GM21515 (cell line): Measurements from ENCODE around the gene ZNF221.
"Not testable (repeated sequence)": the region's sequence is repeated elsewhere in the genome, so short reads cannot be mapped to it uniquely, and the experiment has no call there.

Experiments
- ATAC-seq: cut with Tn5 transposase; IDR thresholded peaks from one replicate; pipeline ENCODE4 v1.9.1; 2021; ENCODE audit not compliant: unreplicated experiment

ZNF221 gene

GRCh38 chr19:43950834-43951645 is at the start of gene ZNF221:
TSS of gene ZNF221 (plus strand) at chr19:43951228. CDS start at chr19:43962727, 11,499 bp downstream.
- peak; percentile 93 for ATAC-seq

DNA sequence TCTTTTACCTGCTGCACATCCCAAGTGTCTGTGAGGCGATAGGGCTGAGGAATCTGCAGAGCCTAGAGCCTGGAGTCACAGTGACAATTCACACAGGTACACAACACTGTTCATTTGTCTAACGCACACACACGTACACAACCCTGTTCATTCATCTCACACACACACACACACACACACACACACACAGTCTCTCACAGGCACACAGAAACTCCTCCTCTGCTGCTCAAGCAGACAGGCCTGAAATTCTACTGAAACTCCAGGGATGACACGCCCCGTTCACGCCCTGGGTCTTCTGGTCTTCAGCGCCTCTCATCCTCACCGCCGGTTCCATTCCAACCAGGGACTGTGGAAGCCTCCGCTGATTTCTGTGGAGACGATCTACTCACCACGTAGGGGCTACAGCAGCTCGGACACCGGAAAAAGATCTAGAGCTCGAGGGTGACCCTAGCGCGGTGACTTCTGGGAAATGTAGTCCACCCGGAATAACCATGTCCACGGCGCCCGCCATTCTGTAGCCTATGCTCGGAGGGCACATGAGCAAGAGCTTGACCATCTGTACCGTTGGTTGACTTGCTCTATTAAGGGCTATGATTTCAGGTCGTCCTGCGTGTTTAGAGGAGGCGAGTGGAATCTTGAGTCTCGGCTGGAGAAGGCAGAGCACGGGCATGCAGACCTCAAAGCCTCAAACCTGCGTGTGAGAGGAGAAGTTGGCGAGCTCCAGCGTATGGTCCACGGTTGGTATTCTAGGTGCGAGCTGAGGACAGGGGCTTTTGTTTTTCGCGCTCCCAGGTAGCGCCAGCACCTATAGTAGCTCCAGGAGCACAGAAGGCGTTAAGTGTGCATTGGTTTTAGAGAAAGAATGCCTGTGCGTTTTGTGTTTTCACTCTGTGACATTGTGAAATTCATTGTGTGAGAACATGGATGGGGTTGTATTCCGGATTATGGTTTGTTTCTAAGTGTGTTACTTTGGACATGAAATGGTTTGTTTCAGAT is 49.3 kb upstream of the ZNF221 start:
- ATAC-seq, result peak; percentile 78

- ATAC-seq, result no peak
Measured at GRCh38 chr19:43902399-43902798, 48.6 kb upstream of the ZNF221 start.

DNA sequence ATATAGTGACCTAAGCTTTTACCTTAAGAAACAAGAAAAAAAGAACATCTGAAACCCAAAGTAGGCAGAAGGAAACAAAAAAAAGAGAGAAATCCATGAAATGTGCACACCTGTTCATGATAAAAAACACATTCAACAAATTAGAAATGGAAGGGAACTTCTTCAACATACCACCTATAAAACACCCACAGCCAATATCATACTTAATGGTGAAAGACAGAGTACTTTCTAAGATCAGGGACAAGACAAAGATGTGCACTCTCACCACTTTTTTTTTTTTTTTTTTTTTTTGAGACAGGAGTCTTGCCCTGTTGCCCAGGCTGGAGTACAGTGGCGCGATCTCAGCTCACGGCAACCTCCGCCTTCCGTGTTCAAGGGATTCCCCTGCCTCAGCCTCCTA is 45.1 kb upstream of the ZNF221 start:
- no peak for ATAC-seq

GRCh38 chr19:43906774-43907173 is 44.3 kb upstream of the ZNF221 start:
- no peak for ATAC-seq

GRCh38 chr19:43908659-43909058 is 42.4 kb upstream of the ZNF221 start:
- no peak for ATAC-seq

DNA sequence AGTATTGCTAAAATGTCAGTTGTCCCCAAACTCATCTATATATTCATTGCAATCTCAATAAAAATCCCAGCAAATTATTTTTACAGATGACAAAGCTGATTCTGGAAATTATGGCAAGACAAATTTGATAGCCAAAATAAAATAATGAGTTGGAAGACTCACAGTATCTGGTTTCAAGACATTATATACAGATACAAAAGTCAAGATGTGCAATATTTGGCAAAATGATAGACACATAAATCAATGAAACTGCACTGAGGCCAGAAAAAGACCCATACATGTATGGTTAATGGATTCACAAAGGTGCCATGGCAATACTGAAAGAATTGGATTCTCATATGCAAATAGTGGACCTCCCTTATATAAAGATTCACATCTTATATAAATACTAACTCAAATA is 40.1 kb upstream of the ZNF221 start:
- ATAC-seq, result no peak

GRCh38 chr19:43913383-43913782 is 37.6 kb upstream of the ZNF221 start:
- no peak for ATAC-seq

DNA sequence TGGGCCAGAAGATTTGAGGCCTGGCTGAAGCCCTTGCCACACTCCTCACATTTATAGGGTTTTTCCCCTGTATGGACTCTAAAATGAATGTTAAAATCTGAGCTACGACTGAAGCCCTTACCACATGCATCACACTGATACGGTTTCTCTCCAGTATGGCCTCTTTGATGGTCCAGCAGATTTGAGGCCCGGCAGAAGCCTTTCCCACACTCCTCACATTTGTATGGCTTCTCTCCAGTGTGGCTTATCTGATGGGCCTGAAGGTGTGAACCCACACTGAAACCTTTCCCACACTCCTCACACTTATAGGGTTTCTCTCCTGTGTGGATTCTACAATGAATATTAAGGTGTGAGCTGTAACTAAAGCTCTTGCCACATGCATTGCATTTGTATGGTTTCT is 37.0 kb upstream of the ZNF221 start:
- no peak for ATAC-seq

DNA sequence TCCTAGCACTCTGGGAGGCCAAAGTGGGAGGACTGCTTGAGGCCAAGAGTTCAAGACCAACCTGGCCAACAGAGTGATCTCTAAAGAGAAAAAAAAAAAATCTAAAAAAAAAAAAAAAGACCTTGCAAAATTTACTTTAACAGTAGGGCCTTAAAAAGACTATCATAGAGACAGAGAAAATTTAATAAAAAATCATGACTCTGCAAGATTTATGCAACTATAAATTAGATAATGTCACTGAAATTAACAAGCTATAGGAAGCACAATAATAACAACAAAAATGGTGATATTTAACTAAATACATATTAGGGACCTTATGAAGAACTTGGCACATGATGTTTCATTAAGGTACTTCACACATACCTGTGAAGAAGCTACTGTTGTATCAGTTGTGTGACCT is 27.2 kb upstream of the ZNF221 start:
- ATAC-seq, result no peak

- no peak for ATAC-seq
Measured at GRCh38 chr19:43928820-43929219, 22.2 kb upstream of the ZNF221 start.

DNA sequence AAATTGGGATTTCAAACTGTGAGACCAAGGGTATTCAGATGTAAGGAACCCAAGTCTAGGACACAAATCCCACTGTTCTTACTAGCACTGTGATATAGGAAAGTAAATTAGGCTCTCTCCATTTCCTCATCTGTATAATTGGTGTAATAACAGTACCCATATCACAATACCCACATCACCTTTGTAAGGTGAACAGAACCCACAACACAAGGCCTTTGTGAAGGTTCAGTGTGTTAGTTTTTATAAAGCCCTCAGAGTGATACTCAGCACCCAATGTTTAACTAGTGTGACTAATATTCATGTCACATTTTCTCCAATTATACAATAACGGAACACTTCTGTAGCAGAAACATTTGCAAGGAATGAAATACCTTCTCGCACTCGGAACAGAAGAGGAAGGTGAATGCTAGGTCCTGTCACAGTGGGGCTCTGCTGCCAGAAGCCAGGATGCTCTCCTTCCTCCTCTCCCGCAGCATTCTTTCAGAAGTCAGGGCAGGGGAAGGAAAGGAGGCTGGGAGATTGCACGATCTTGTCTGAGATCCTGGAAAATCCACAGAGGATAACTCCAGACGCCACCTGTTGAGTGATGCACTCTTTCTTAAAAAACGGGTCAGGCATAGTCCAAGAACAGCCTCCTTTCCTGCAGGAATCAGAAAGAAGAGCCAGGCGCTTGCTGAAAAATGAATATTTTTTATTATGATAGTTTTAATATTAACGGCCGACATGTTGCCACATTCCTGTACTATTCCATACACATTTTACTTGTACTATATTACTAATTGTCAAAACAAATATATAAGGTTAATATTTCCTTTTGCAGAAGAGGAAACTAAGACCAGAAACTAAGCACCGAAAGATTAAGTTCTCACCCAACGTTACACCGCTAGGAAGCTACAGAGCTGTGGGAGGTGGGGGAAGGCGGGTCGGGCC is 16.7 kb upstream of the ZNF221 start:
- ATAC-seq, result no peak

GRCh38 chr19:43934985-43935708 is 15.9 kb upstream of the ZNF221 start, which contains the start of gene ZNF45:
TSS of gene ZNF45 (minus strand) at chr19:43935282. CDS start at chr19:43922185, 13,097 bp downstream.
- peak; percentile 92 for ATAC-seq

GRCh38 chr19:43936188-43936587 is 14.8 kb upstream of the ZNF221 start:
- no peak for ATAC-seq

GRCh38 chr19:43939557-43940260 is 11.3 kb upstream of the ZNF221 start:
- ATAC-seq, result no peak

GRCh38 chr19:43940719-43941118 is 10.3 kb upstream of the ZNF221 start:
- ATAC-seq, result no peak

- ATAC-seq, result no peak
Measured at GRCh38 chr19:43941209-43941608, 9.8 kb upstream of the ZNF221 start.

GRCh38 chr19:43947412-43947811 is 3.6 kb upstream of the ZNF221 start:
- ATAC-seq, result not testable (repeated sequence)

DNA sequence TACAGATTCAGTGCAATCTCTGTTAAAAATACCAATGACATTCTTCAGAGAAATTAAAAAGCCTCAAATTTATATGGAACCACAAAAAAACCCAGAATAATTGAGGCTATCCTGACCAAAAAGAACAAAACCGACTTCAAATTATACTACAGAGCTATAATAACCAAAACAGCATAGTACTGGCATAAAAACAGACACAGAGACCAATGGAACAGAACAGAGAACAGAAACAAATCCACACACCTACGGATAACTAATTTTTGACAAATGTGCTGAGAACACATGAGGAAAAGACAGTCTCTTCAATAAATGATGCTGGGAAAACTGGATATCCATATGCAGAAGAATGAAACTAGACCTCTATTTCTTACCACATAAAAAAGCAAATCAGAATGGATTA is 1.2 kb upstream of the ZNF221 start:
- not testable (repeated sequence) for ATAC-seq
